ENCODE data around the gene TGFBR3L.

The TGFBR3L gene

DNA sequence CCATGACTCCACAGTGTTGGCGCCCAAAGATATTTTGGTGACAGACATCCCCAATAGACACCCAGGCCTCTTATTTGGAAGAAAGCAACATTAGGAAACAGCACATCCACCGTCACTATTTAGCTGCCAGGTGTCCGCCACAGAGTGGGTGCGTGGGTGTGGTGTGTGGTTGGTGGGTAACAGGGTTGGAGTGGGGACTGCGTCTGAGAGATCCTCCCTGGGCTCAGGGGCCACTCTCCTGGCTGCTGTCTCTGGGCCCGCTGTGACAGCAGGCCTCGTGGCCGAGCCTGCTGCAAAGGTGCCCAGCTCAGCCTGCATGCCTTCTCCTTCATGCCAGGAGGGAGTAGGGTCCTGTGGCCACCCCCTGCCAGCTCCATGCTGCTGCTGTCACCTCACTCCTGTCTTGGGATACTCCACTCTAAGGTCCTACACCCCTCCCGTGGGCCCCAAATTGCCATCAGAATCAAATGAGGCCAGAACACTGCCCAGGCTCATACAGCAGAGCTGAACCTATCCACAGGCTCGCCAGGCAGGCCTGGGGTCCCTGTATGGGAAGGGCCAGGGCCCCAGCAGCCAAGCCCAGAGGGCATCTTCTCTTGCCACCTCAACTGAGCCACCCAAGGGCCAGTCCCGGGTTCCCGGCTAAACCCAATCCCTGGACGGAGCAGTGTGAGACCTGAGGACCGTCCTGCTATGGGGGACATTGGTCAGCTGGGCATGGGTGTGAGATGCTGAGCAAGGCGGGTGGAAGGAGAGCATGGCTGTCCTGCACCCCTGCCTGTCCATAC is 53.6 kb downstream of the TGFBR3L start:
- H3K36me3 Mint-ChIP-seq (ENCODE audit: low read depth) = peaks cover 40% of the 10 kb centered on the region
- peak overlapping the region; percentile 89 for H3K27ac Mint-ChIP-seq
- H3K4me3 Mint-ChIP-seq = no peak overlapping the region
- no peaks in the 10 kb centered on the region for H3K27me3 Mint-ChIP-seq (ENCODE audit: low read depth, poor library complexity)
- H3K9me3 Mint-ChIP-seq = no peaks in the 10 kb centered on the region
- no peak for DNase-seq
- TF ChIP-seq, protein P1, sequence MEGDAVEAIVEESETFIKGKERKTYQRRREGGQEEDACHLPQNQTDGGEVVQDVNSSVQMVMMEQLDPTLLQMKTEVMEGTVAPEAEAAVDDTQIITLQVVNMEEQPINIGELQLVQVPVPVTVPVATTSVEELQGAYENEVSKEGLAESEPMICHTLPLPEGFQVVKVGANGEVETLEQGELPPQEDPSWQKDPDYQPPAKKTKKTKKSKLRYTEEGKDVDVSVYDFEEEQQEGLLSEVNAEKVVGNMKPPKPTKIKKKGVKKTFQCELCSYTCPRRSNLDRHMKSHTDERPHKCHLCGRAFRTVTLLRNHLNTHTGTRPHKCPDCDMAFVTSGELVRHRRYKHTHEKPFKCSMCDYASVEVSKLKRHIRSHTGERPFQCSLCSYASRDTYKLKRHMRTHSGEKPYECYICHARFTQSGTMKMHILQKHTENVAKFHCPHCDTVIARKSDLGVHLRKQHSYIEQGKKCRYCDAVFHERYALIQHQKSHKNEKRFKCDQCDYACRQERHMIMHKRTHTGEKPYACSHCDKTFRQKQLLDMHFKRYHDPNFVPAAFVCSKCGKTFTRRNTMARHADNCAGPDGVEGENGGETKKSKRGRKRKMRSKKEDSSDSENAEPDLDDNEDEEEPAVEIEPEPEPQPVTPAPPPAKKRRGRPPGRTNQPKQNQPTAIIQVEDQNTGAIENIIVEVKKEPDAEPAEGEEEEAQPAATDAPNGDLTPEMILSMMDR (IDR thresholded peaks at IDR 0.05) = no peak
- H3K4me1 Mint-ChIP-seq = no peaks in the 10 kb centered on the region

Measured in nephron progenitor cell (in vitro differentiated cells).